Sigmoid colon (tissue), 4 donors: ENCODE data around the gene MCAT.

ENCODE experiments used
- EP300 ChIP-seq, 4 donors: sonication (generic); formaldehyde crosslinking; IDR thresholded peaks; one replicate each; pipeline ENCODE4 v1.6.1; 2017; ENCODE audit warnings: antibody characterized with exemption in 4 of 4
- POLR2A ChIP-seq, 2 donors: fragments of 450-650 bp; IDR thresholded peaks; one replicate each; pipeline ENCODE4 v1.6.1; 2016; ENCODE audit warnings: antibody characterized with exemption in 2 of 2, mild to moderate bottlenecking in 2 of 2, moderate library complexity in 2 of 2
- TF ChIP-seq, protein P1 (sequence below), 4 experiments: fragments of 450-650 bp in 3 of 4; fragments of 200-600 bp in 1 of 4; IDR thresholded peaks; one replicate each; pipeline ENCODE4 v1.5.1; 2016 to 2019; ENCODE audit warnings: antibody characterized with exemption in 4 of 4, mild to moderate bottlenecking in 3 of 4, moderate library complexity in 2 of 4

GRCh38 chr22:43152357-43153071 lies 9.3 kb upstream of the MCAT start:
- TF ChIP-seq, protein P1, sequence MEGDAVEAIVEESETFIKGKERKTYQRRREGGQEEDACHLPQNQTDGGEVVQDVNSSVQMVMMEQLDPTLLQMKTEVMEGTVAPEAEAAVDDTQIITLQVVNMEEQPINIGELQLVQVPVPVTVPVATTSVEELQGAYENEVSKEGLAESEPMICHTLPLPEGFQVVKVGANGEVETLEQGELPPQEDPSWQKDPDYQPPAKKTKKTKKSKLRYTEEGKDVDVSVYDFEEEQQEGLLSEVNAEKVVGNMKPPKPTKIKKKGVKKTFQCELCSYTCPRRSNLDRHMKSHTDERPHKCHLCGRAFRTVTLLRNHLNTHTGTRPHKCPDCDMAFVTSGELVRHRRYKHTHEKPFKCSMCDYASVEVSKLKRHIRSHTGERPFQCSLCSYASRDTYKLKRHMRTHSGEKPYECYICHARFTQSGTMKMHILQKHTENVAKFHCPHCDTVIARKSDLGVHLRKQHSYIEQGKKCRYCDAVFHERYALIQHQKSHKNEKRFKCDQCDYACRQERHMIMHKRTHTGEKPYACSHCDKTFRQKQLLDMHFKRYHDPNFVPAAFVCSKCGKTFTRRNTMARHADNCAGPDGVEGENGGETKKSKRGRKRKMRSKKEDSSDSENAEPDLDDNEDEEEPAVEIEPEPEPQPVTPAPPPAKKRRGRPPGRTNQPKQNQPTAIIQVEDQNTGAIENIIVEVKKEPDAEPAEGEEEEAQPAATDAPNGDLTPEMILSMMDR (IDR thresholded peaks at IDR 0.05) = no peak
- TF ChIP-seq EP300 (IDR thresholded peaks at IDR 0.05) (no peak), POLR2A (IDR thresholded peaks at IDR 0.05) (no peak)
